GM23338 (cell line): ENCODE data around the gene HMGN4. TPM values are rescaled to one million over a fixed set of nuclear protein-coding genes. Genes with fewer than 3 reads are reported as not detected.
"Not testable (repeated sequence)": the region's sequence is repeated elsewhere in the genome, so short reads cannot be mapped to it uniquely, and the experiment has no call there.

Source experiments
- ATAC-seq: fragments of 200-7000 bp; cut with Tn5 transposase; 3 replicates; pipeline ENCODE4 v1.9.1; 2020
- DNase-seq: peaks from one replicate; pipeline ENCODE4 v3.0.0-alpha.2; 2015; ENCODE audit warnings: low spot score
- H2AFZ ChIP-seq: fragments of 200-600 bp; sonication (generic); 2 replicates; pipeline ENCODE4 v1.8.0; 2016; ENCODE audit warnings: antibody characterized with exemption, mild to moderate bottlenecking, moderate library complexity
- H3F3A ChIP-seq: fragments of 200-600 bp; sonication (generic); replicated peaks from 2 replicates; pipeline ENCODE4 v1.8.0; 2017; ENCODE audit warnings: antibody characterized with exemption, mixed run types, low read depth
- H3K27ac ChIP-seq: fragments of 200-600 bp; sonication (generic); 2 replicates; pipeline ENCODE4 v1.6.1; 2016; ENCODE audit warnings: low read depth
- H3K27me3 ChIP-seq: fragments of 200-600 bp; sonication (generic); 2 replicates; pipeline ENCODE4 v1.8.0; 2016; ENCODE audit warnings: mild to moderate bottlenecking, mixed run types, moderate library complexity; ENCODE audit not compliant: insufficient read depth
- H3K36me3 ChIP-seq: fragments of 200-600 bp; sonication (generic); 2 replicates; pipeline ENCODE4 v1.8.0; 2016; ENCODE audit warnings: mild to moderate bottlenecking; ENCODE audit not compliant: insufficient read depth
- H3K4me1 ChIP-seq: fragments of 200-600 bp; sonication (generic); 2 replicates; pipeline ENCODE4 v1.8.0; 2016; ENCODE audit warnings: mild to moderate bottlenecking, moderate library complexity; ENCODE audit not compliant: insufficient read depth
- H3K4me2 ChIP-seq: fragments of 200-600 bp; sonication (generic); 2 replicates; pipeline ENCODE4 v1.7.1; 2017; ENCODE audit warnings: mixed run types
- H3K4me3 ChIP-seq: fragments of 200-600 bp; sonication (generic); 2 replicates; pipeline ENCODE4 v1.6.1; 2016; ENCODE audit warnings: mixed run types
- H3K79me2 ChIP-seq: fragments of 200-600 bp; sonication (generic); replicated peaks from 2 replicates; pipeline ENCODE4 v1.8.0; 2017; ENCODE audit warnings: mild to moderate bottlenecking; ENCODE audit not compliant: insufficient read depth
- H3K9me2 ChIP-seq: fragments of 200-600 bp; sonication (generic); 2 replicates; pipeline ENCODE4 v1.8.0; 2017; ENCODE audit not compliant: insufficient read depth
- H4K20me1 ChIP-seq: fragments of 200-600 bp; sonication (generic); replicated peaks from 2 replicates; pipeline ENCODE4 v1.8.0; 2017; ENCODE audit warnings: mild to moderate bottlenecking; ENCODE audit not compliant: insufficient read depth
- H3K27ac Mint-ChIP-seq: 2 replicates; pipeline ENCODE4 v1.8.0; 2020; ENCODE audit warnings: inconsistent platforms, mild to moderate bottlenecking, moderate library complexity, mixed read lengths
- H3K27me3 Mint-ChIP-seq: 3 replicates; pipeline ENCODE4 v1.8.0; 2022; ENCODE audit warnings: low read depth, mild to moderate bottlenecking, moderate library complexity, mixed read lengths, inconsistent platforms; ENCODE audit not compliant: insufficient read depth, poor library complexity
- H3K36me3 Mint-ChIP-seq: 3 replicates; pipeline ENCODE4 v1.8.0; 2021; ENCODE audit warnings: low read depth, mild to moderate bottlenecking, inconsistent platforms, moderate library complexity, mixed read lengths
- H3K4me1 Mint-ChIP-seq: 3 replicates; pipeline ENCODE4 v1.8.0; 2020; ENCODE audit warnings: mild to moderate bottlenecking, inconsistent platforms, mixed read lengths
- H3K4me3 Mint-ChIP-seq: 3 replicates; pipeline ENCODE4 v1.8.0; 2021; ENCODE audit warnings: moderate library complexity, mild to moderate bottlenecking, inconsistent platforms, mixed read lengths
- H3K9me3 Mint-ChIP-seq: 3 replicates; pipeline ENCODE4 v1.8.0; 2020; ENCODE audit warnings: moderate library complexity, mild to moderate bottlenecking, inconsistent platforms, mixed read lengths
- ETS1 ChIP-seq: IDR thresholded peaks from 2 replicates; pipeline ENCODE4 v1.6.1; 2016; ENCODE audit warnings: antibody characterized with exemption
- EZH2phosphoT487 ChIP-seq: fragments of 200-600 bp; sonication (generic); IDR thresholded peaks from one replicate; pipeline ENCODE4 v1.8.1; 2018; ENCODE audit warnings: antibody characterized with exemption; ENCODE audit not compliant: unreplicated experiment
- JUNB ChIP-seq: IDR thresholded peaks from one replicate; pipeline ENCODE4 v1.6.1; 2016; ENCODE audit warnings: antibody characterized with exemption; ENCODE audit not compliant: unreplicated experiment
- STAT1 ChIP-seq: IDR thresholded peaks from one replicate; pipeline ENCODE4 v1.6.1; 2016; ENCODE audit warnings: antibody characterized with exemption; ENCODE audit not compliant: unreplicated experiment
- ZNF114 ChIP-seq: fragments of 250-450 bp; sonication (Bioruptor Pico); IDR thresholded peaks from 2 replicates; pipeline ENCODE4 v1.5.0; 2020; ENCODE audit warnings: mild to moderate bottlenecking, moderate library complexity
- ZNF331 ChIP-seq: fragments of 250-450 bp; sonication (Bioruptor Pico); IDR thresholded peaks from 2 replicates; pipeline ENCODE4 v1.5.0; 2020; ENCODE audit warnings: low read depth, mild to moderate bottlenecking, moderate library complexity
- polyA plus RNA-seq: library from polyadenylated mRNA; unstranded; fragments of >200 nt; fragmentation: Nextera tagmentation; extraction: Ambion mirVana; gene quantifications from 2 replicates; pipeline ENCODE4 v1.2.1, GENCODE V29; 2016
- total RNA-seq: library from RNA; depleted of rRNA; stranded (reverse); fragments of >200 nt; shearing (Covaris generic); gene quantifications from 2 replicates; pipeline ENCODE4 v1.2.3, GENCODE V29; 2014
- TF ChIP-seq, protein P1 (sequence below): fragments of 250-450 bp; sonication (Bioruptor Pico); IDR thresholded peaks from 2 replicates; pipeline ENCODE4 v1.5.0; 2020; ENCODE audit warnings: mild to moderate bottlenecking, moderate library complexity
- TF ChIP-seq, protein P2 (sequence below): IDR thresholded peaks from one replicate; pipeline ENCODE4 v1.6.1; 2018; ENCODE audit warnings: antibody characterized with exemption; ENCODE audit not compliant: unreplicated experiment
- TF ChIP-seq, protein P3 (sequence below), 2 experiments: fragments of 200-600 bp in 1 of 2; sonication (generic) in 1 of 2; conservative IDR thresholded peaks; 2 replicates each; pipeline versions ENCODE4 v1.5.1 to v1.6.1; 2016 to 2017; ENCODE audit warnings: antibody characterized with exemption in 2 of 2, low read depth in 2 of 2, mild to moderate bottlenecking in 2 of 2, moderate library complexity in 1 of 2

Gene HMGN4
- total and polyA plus RNA-seq, 2 experiments from 2014 or later: 35.3 to 91.4 TPM

GRCh38 chr6:26507658-26508057, 30.5 kb upstream of the HMGN4 start:
- H2AFZ ChIP-seq: no peak overlapping the region
- no peaks in the 10 kb centered on the region for H3K36me3 ChIP-seq
- Mint-ChIP-seq H3K36me3 (no peaks in the 10 kb centered on the region), H3K4me3 (no peak overlapping the region), H3K4me1 (no peaks in the 10 kb centered on the region), H3K27ac (no peak overlapping the region), H3K27me3 (peaks cover 6% of the 10 kb centered on the region), H3K9me3 (no peaks in the 10 kb centered on the region; the same call in 2 of the 3 replicates)
- H4K20me1 ChIP-seq: no peaks in the 10 kb centered on the region
- peaks cover 19% of the 10 kb centered on the region for H3K27me3 ChIP-seq
- TF ChIP-seq ZNF331 (no peak), JUNB (no peak), ETS1 (no peak), EZH2phosphoT487 (no peak), ZNF114 (CRISPR knock-in tag) (no peak), STAT1 (no peak)
- TF ChIP-seq, protein P1, sequence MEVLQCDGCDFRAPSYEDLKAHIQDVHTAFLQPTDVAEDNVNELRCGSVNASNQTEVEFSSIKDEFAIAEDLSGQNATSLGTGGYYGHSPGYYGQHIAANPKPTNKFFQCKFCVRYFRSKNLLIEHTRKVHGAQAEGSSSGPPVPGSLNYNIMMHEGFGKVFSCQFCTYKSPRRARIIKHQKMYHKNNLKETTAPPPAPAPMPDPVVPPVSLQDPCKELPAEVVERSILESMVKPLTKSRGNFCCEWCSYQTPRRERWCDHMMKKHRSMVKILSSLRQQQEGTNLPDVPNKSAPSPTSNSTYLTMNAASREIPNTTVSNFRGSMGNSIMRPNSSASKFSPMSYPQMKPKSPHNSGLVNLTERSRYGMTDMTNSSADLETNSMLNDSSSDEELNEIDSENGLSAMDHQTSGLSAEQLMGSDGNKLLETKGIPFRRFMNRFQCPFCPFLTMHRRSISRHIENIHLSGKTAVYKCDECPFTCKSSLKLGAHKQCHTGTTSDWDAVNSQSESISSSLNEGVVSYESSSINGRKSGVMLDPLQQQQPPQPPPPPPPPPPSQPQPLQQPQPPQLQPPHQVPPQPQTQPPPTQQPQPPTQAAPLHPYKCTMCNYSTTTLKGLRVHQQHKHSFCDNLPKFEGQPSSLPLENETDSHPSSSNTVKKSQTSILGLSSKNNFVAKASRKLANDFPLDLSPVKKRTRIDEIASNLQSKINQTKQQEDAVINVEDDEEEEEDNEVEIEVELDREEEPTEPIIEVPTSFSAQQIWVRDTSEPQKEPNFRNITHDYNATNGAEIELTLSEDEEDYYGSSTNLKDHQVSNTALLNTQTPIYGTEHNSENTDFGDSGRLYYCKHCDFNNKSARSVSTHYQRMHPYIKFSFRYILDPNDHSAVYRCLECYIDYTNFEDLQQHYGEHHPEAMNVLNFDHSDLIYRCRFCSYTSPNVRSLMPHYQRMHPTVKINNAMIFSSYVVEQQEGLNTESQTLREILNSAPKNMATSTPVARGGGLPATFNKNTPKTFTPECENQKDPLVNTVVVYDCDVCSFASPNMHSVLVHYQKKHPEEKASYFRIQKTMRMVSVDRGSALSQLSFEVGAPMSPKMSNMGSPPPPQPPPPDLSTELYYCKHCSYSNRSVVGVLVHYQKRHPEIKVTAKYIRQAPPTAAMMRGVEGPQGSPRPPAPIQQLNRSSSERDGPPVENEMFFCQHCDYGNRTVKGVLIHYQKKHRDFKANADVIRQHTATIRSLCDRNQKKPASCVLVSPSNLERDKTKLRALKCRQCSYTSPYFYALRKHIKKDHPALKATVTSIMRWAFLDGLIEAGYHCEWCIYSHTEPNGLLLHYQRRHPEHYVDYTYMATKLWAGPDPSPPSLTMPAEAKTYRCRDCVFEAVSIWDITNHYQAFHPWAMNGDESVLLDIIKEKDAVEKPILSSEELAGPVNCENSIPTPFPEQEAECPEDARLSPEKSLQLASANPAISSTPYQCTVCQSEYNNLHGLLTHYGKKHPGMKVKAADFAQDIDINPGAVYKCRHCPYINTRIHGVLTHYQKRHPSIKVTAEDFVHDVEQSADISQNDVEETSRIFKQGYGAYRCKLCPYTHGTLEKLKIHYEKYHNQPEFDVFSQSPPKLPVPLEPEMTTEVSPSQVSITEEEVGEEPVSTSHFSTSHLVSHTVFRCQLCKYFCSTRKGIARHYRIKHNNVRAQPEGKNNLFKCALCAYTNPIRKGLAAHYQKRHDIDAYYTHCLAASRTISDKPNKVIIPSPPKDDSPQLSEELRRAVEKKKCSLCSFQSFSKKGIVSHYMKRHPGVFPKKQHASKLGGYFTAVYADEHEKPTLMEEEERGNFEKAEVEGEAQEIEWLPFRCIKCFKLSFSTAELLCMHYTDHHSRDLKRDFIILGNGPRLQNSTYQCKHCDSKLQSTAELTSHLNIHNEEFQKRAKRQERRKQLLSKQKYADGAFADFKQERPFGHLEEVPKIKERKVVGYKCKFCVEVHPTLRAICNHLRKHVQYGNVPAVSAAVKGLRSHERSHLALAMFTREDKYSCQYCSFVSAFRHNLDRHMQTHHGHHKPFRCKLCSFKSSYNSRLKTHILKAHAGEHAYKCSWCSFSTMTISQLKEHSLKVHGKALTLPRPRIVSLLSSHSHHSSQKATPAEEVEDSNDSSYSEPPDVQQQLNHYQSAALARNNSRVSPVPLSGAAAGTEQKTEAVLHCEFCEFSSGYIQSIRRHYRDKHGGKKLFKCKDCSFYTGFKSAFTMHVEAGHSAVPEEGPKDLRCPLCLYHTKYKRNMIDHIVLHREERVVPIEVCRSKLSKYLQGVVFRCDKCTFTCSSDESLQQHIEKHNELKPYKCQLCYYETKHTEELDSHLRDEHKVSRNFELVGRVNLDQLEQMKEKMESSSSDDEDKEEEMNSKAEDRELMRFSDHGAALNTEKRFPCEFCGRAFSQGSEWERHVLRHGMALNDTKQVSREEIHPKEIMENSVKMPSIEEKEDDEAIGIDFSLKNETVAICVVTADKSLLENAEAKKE: no peak
- TF ChIP-seq, protein P2, sequence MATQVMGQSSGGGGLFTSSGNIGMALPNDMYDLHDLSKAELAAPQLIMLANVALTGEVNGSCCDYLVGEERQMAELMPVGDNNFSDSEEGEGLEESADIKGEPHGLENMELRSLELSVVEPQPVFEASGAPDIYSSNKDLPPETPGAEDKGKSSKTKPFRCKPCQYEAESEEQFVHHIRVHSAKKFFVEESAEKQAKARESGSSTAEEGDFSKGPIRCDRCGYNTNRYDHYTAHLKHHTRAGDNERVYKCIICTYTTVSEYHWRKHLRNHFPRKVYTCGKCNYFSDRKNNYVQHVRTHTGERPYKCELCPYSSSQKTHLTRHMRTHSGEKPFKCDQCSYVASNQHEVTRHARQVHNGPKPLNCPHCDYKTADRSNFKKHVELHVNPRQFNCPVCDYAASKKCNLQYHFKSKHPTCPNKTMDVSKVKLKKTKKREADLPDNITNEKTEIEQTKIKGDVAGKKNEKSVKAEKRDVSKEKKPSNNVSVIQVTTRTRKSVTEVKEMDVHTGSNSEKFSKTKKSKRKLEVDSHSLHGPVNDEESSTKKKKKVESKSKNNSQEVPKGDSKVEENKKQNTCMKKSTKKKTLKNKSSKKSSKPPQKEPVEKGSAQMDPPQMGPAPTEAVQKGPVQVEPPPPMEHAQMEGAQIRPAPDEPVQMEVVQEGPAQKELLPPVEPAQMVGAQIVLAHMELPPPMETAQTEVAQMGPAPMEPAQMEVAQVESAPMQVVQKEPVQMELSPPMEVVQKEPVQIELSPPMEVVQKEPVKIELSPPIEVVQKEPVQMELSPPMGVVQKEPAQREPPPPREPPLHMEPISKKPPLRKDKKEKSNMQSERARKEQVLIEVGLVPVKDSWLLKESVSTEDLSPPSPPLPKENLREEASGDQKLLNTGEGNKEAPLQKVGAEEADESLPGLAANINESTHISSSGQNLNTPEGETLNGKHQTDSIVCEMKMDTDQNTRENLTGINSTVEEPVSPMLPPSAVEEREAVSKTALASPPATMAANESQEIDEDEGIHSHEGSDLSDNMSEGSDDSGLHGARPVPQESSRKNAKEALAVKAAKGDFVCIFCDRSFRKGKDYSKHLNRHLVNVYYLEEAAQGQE: no peak
- TF ChIP-seq, protein P3, sequence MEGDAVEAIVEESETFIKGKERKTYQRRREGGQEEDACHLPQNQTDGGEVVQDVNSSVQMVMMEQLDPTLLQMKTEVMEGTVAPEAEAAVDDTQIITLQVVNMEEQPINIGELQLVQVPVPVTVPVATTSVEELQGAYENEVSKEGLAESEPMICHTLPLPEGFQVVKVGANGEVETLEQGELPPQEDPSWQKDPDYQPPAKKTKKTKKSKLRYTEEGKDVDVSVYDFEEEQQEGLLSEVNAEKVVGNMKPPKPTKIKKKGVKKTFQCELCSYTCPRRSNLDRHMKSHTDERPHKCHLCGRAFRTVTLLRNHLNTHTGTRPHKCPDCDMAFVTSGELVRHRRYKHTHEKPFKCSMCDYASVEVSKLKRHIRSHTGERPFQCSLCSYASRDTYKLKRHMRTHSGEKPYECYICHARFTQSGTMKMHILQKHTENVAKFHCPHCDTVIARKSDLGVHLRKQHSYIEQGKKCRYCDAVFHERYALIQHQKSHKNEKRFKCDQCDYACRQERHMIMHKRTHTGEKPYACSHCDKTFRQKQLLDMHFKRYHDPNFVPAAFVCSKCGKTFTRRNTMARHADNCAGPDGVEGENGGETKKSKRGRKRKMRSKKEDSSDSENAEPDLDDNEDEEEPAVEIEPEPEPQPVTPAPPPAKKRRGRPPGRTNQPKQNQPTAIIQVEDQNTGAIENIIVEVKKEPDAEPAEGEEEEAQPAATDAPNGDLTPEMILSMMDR (conservative IDR thresholded peaks at IDR 0.05; ENCODE audit: low read depth in 2 of 2): no peak
- DNase-seq (no peak), ATAC-seq (no peak)
- H3F3A ChIP-seq: no peaks in the 10 kb centered on the region
- no peaks in the 10 kb centered on the region for H3K4me1 ChIP-seq
- H3K4me3 ChIP-seq: no peak overlapping the region
- no peak overlapping the region for H3K27ac ChIP-seq
- H3K79me2 ChIP-seq: no peaks in the 10 kb centered on the region
- no peak overlapping the region for H3K4me2 ChIP-seq
- H3K9me2 ChIP-seq: no peaks in the 10 kb centered on the region

DNA sequence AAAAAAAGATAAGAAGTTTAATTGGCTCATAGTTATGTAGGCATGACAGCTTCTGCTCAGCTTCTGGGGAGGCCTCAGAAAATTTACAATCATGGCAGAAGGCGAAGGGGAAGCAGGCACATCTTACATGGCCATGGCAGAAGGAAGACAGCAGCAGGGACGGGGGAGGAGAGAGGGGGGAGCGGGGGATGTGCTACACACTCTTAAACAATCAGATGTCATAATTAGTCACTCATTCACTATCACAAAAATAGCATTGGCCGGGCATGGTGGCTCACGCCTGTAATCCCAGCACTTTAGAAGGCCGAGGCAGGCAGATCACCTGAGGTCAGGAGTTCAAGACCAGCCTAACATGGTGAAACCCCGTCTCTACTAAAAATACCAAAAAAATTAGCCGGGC, 27.1 kb upstream of the HMGN4 start:
- H3K27me3 Mint-ChIP-seq, H3K9me3 Mint-ChIP-seq, H3K79me2 ChIP-seq, H3K4me2 ChIP-seq, DNase-seq, H3F3A ChIP-seq, H3K4me1 ChIP-seq, H2AFZ ChIP-seq, H3K27me3 ChIP-seq, H4K20me1 ChIP-seq, H3K27ac Mint-ChIP-seq, H3K9me2 ChIP-seq, H3K36me3 Mint-ChIP-seq, H3K36me3 ChIP-seq, H3K4me3 ChIP-seq, ATAC-seq, H3K4me1 Mint-ChIP-seq, H3K4me3 Mint-ChIP-seq, H3K27ac ChIP-seq: not testable (repeated sequence)
